Head of caudate nucleus (tissue), 42 donors: Measurements from ENCODE around the gene KLHL7.
"Not testable (repeated sequence)": the region's sequence is repeated elsewhere in the genome, so short reads cannot be mapped to it uniquely, and the experiment has no call there.

Source experiments
- DNase-seq, 42 donors: peaks; one replicate each; pipeline versions ENCODE4 v3.0.0 to v3.0.0-alpha.2; 2020 to 2021; ENCODE audit warnings: mixed read lengths in 7 of 42
- intact Hi-C: fragments of 100-400 bp; cut with DNase I; formaldehyde crosslinking; loops from one replicate; pipeline ENCODE4 v1.15.0; 2022

The KLHL7 gene

DNA sequence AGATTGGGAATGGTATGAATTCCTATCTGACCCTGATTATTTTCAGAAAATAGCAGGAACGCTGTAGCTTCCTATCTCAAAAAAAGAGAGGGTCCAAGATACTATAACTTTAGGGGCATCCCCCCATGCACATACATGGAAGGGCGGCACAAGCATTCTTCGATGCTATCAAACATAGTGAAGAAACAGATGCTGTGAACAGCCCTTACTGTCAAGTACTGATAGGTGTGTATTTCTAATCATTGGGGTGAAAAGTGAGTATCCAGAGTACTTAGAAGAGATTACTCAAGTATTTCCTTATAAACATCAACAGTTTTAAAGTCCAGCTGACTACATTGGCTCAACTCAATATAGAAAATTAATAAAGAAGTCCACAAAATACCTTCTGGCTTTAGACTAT, 59.3 kb downstream of the KLHL7 start:
- intact Hi-C loops = no loop called here

DNA sequence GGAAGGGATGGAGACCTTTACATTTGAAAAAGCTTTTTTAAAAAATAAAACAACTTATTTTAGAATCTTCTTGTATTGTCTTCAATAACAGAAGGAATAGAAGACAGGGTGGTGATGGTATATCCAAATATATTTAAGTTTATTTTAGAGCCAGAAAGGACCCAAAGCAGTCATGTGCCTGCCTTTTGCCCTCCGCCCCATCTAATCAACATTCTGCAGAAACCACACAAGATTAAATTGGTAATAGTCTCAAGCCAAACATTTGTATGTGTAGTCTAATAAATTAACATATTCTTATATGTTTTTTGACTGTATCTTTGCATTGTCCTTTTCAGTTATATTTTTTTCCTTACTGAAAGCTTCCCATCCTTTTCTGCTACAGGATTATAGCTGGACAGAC, 59.7 kb downstream of the KLHL7 start:
- intact Hi-C loops = no loop called here
- DNase-seq = no peak

More for the DNA sequence above, 59.3 kb downstream of the KLHL7 start:
- no peak for DNase-seq

DNA sequence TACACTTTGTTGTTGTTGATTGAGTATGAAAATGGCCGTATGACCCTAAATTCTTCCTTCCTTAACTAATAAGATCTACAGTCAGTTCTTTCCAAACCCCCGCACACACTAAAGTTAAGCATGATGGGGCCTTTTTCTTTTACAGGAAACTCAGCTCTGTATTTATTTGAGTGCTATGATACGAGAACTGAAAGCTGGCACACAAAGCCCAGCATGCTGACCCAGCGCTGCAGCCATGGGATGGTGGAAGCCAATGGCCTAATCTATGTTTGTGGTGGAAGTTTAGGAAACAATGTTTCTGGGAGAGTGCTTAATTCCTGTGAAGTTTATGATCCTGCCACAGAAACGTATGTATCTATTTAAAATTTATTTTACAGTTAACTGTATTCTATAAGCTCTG, 62.1 kb downstream of the KLHL7 start:
- intact Hi-C loops = no loop called here
- DNase-seq = no peak

DNA sequence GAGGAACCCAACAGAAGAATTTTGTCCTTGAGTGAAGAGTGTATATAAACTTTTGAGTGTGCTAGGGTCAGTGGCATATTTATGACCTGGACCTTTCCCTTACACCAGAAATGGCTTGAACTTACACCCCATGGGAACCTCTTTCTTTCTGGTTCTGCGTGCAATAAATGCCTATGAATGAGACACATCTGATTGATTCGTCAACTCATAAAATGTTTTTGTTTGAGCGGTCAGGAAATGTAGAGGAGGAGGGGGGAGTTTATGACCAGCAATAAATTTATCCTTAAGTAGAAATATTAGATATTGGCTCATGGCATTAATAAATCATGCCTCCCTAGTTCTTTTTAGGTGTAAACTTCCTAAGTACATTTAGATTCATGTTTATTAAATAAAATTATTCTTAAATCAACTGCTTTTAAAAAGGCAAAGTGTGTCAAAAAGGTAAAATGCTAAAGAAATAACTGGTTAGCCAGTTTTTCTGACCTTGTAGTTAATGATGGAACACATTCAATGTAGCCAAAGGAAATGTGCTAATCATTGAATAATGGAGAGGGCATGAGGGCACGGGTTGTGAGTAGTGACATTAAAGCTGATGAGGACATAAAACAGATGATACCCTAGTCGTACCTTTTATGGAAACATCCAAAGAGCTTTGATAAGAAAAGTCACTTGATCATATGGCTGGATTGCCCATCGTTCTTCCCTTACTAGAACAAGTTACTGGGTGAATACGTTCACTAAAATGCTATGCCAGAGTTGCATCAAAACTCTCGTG, 62.7 kb downstream of the KLHL7 start:
- DNase-seq = no peak
- intact Hi-C loops = no loop called here

DNA sequence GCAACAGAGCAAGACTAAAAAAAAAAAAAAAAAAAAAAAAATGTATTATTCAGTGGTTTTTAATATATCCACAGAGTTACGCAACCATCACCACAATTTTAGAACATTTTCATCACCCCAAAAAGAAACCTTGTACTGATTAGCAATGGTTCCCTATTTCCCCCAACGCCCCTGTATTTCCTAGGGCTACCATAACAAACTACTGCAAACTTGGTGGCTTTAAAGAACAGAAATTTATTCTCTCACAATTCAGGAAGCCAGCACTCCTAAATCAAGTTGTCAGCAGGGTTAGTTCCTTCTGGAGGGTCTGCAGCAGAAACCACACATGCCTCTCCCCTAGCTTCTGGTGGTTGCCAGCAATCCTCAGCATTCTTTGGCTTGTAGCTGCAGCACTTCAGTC, 70.4 kb downstream of the KLHL7 start:
- DNase-seq = no peak
- intact Hi-C loops = no loop called here

DNA sequence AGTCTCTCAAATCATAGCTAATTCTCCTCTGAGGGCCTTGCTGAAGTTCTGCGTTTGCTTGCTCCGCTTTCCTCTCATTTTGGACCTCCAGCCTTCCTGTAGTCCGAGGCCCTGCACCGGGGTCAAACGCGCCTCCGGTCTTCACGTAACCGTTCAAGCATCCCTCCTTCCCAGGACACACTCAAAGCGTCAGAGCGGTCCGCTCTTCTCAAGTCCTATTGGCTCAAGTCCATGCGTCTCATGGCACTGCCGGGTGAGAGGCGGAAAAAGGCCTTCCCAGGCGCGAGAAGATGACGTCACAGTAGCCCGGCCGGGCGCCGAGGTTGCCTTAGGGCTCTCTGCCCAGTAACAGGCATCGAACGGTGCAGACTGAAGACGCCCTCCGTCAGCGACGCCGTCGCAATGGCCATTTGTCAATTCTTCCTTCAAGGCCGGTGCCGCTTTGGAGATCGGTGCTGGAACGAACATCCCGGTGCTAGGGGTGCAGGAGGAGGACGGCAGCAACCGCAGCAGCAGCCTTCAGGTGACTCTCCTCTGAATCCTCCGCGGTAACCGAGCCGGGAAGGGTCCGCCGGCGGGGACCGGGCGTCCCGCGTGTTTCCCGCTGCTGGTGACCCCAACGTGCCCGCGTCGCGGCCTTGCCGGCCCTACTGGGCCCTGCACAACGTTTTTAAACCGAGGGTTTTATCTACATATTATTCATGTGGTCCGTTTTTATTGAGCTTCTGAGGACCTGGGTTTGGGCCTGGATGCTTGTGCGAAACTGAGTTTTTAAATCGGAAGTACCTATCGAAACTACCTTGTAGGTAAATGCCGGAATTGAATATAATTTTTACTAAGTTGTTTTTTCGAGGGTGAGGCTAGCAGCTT, 76.3 kb downstream of the KLHL7 start, which contains the start of gene NUP42:
Gene NUP42 (plus strand): TSS at position 365 of the 870 bp plus-strand sequence. CDS start 38 bp downstream, at position 403.
- intact Hi-C loops = loop anchor here (2.0 to 10.0 kb wide), 4 partner anchors 75 to 350 kb away; partner anchors contain the start of genes IGF2BP3, MALSU1 and TRA2A
- peak; percentile 89 to 97 (median 94) for DNase-seq

DNA sequence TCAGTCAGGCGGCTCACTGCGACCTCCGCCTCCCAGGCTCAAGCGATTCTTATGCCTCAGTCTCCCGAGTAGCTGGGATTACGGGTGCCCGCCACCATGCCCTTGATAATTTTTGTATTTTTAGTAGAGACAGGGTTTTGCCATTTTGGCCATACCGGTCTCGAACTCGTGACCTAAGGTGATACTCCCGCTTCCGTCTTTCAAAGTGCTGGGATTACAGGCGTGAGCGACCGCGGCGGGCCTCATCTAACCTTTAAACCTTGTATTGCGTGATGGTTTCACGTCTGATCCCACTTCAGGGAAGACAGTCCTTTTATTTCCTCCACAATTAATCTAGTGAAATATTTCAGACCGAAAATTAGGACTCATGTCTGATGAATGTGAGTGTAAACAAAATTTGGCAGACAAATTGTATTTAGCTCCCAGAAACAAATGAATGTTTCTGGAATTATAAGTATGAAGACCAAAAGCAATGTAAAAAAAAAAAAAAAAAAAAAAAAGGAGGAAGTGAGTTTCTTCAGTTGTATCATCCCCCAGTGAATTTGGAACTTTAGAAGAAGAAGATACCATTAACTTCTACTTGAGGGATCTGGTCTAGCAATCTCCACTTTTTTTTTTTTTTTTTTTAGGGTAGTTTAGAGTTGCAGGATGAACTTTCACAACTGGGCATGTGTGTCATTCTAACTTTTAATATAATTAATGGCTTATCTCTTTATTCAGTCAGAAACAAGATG, 77.9 kb downstream of the KLHL7 start:
- no peak for DNase-seq
- intact Hi-C loops = loop anchor here (5.0 to 10.0 kb wide), 3 partner anchors 114 to 349 kb away; partner anchors contain the start of genes IGF2BP3, MALSU1 and TRA2A

DNA sequence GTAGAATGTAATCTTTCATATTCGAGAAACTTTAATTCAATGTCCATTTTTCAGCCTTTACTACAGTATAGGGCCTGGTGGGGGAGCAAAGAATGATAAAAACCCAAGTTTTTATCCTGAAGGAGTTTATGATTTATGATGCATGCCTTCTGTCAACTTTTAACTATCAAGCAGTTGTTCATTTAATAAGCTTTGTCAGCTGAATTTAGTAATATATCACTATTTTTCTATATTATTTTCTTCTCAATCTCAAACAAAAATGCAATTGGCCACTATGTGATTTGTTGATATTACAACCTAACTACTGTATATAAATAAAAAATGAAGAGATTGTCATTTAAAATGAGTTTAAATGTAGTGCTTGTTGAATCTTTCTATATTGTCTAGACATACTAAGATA, 78.7 kb downstream of the KLHL7 start:
- no peak for DNase-seq
- intact Hi-C loops = loop anchor here (5.0 to 10.0 kb wide), 3 partner anchors 113 to 348 kb away; partner anchors contain the start of genes IGF2BP3, MALSU1 and TRA2A

DNA sequence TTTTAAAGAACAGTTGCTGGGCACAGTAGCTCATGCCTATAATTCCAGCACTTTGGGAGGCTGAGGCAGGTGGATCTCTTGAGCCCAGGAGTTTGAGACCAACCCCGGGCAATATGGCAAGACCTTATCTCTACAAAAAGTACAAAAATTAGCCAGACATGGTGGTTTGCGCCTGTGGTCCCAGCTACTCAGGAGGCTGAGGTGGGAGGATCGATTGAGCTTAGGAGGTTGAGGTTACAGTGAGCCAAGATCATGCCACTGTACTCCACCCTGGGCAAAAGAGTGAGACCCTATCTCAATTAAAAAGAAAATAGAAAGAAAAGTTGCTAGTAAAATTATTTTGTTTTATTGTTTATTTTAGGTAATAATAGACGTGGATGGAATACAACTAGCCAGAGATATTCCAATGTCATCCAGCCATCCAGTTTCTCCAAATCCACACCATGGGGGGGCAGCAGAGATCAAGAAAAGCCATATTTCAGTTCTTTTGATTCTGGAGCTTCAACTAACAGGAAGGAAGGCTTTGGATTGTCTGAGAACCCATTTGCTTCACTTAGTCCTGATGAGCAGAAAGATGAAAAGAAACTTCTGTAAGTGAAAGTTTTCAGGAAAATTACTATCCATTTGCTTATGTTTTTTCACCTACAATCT, 79.2 kb downstream of the KLHL7 start:
- DNase-seq = peak in 40 of 42 donors; percentile 18 to 88 (median 70)
- intact Hi-C loops = loop anchor here (5.0 to 10.0 kb wide), 3 partner anchors 112 to 347 kb away; partner anchors contain the start of genes IGF2BP3, MALSU1 and TRA2A

DNA sequence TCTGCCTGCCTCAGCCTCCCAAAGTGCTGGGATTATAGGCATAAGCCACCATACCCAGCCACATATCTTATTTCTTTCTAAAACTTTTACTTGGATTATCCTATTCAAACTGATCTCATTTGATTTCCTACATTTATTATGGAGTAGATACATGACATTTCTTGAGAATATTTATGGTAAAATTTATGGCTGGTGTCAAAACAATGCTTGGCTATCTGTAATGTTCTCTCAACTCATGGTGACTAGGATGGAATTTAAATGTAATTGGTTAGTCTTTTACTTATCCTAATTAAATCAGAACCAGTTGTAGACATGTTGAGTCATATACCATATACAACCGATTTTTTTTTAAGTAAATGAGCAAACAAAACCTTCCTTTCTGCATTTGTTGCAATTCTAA, 80.4 kb downstream of the KLHL7 start:
- intact Hi-C loops = loop anchor here (10.0 kb wide), 1 partner anchor 289 kb away; the partner anchor contains the start of gene IGF2BP3

DNA sequence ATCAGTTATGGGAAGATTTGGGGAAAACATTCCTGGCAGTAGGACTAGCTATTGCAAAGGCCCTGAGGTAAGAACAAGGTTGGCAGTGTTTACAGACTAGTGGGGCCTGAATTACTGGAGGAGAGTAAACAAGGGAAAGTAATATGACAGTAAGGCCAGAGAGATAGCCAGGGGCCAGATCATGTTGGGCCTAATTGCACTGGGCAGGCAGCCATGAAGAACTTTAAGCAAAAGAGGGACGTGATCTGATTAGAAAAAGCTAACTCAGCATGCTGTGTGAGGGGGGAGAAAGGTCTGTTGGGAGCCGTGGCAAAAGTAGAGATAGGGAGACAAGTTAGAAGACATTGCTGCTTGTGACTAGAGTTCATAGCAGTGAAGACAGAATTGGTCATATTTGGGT, 85.4 kb downstream of the KLHL7 start:
- no peak for DNase-seq
- intact Hi-C loops = no loop called here

More for the DNA sequence above, 80.4 kb downstream of the KLHL7 start:
- DNase-seq = no peak

DNA sequence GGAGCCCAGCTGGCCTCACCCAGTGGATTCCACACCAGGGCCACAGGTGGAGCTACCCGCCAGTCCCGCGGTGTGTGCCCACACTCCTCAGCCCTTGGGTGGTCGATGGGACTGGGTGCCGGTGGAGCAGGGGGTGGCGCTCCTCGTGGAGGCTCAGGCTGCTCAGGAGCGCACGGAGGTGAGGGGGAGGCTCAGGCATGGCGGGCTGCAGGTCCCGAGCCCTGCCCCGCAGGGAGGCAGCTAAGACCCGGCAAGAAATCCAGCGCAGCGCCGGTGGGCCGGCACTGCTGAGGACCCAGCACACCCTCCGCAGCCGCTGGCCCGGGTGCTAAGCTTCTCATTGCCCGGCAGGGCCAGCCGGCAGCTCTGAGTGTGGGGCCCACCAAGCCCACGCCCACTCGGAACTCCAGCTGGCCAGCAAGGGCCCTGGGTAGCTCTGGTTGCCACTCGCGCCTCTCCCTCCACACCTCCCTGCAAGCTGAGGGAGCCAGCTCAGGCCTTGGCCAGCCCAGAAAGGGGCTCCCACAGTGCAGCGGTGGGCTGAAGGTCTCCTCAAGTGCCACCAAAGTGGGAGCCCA, 88.2 kb downstream of the KLHL7 start:
- intact Hi-C loops, DNase-seq: not testable (repeated sequence)

DNA sequence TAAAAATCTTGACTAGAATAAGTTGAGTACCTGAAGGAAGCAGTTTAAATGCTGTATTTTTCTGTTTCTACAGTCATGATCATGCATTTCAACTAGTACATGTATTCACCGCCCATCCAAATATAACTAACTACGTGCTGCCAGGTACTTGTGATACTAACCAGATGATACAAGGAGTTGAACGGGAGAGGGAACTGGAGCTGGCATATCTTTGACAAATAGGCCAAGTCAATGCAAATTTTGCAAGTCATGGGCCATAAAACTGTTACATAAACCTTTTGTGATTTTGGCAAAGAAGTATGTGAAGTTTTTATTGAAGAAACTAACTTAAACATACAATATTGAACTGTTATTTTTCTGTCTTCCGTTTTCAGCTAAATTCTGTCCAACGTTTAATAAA, 90.7 kb downstream of the KLHL7 start:
- DNase-seq = no peak
- intact Hi-C loops = no loop called here

DNA sequence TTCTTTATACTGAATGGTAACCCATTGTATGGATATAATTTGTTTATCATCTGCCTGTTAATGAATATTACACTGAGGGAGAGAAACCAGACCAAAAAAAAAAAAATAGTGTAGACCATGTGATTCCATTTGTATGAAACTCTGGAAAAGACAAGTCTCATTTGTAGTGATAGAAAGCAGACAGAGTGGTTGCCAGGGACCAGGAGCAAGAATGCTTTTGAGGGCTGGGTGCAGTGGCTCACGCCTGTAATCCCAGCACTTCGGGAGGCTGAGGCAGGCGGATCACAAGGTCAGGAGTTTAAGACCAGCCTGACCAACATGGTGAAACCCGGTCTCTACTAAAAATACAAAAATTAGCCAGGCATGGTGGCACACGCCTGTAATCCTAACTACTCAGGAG, 92.2 kb downstream of the KLHL7 start:
- DNase-seq, intact Hi-C loops: not testable (repeated sequence)

DNA sequence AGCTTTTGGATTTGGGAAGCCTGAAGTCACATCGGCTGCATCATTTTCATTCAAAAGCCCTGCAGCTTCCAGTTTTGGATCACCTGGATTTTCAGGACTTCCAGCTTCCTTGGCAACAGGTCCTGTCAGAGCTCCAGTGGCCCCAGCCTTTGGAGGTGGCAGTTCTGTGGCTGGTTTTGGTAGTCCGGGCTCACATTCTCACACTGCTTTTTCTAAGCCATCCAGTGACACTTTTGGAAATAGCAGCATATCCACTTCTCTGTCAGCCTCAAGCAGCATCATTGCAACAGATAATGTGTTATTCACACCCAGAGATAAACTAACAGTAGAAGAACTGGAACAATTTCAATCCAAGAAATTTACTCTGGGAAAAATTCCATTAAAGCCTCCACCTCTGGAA, 94.7 kb downstream of the KLHL7 start:
- DNase-seq = no peak
- intact Hi-C loops = no loop called here

DNA sequence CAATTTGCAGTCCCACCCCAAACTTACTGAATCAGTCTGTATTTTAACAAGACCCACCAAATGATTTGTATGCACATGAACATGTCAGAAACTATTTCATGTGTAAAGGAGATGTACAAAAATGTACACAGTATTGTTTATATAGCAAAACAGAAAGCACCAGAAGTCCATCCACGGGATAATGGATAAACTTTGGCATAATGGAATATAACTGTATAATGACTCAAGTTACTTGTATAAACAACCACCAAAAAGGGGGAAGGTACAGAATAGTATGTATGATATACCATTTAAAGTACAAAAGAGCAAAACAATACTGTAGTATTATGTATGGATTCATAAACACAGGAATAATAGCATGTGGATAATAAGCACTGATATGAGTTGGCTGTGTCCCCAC, 98.7 kb downstream of the KLHL7 start:
- no peak for DNase-seq
- intact Hi-C loops = no loop called here

DNA sequence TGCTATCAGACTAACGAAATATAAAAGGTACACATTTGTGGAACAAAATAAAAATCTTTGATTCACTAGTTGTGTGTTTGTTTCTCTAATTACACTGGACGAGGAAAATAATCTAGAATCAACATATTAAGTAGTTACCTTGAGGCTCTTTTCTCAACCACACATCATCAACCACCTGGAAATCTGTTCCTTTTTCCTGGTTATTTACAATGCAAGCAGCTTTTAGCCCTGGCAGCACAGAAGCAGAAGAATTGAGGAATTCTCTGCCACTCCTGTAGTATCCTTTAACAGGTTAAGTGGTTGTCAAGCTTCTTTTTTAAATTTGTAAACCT, 100.0 kb downstream of the KLHL7 start:
- intact Hi-C loops = no loop called here
- no peak for DNase-seq
